Measurements from ENCODE around the gene PPP3CA. TPM values are rescaled to one million over a fixed set of nuclear protein-coding genes. Genes with fewer than 3 reads are reported as not detected.

The PPP3CA gene
- total RNA-seq, 4 donors from 2014 or later = 28.7 to 51.7 (median 39.0) TPM

GRCh38 chr4:101295691-101296090 lies 51.6 kb downstream of the PPP3CA start:
- H3K27me3 ChIP-seq = no peaks in the 10 kb centered on the region
- H3K36me3 ChIP-seq = no peaks in the 10 kb centered on the region
- H3K4me1 ChIP-seq = peaks cover 20% of the 10 kb centered on the region
- H3K27ac ChIP-seq = no peak overlapping the region
- H3K4me3 ChIP-seq = no peak overlapping the region
- TF ChIP-seq POLR2A (IDR thresholded peaks at IDR 0.05) (no peak), EP300 (IDR thresholded peaks at IDR 0.05) (no peak), POLR2AphosphoS5 (IDR thresholded peaks at IDR 0.05) (no peak)
- TF ChIP-seq, protein P1, sequence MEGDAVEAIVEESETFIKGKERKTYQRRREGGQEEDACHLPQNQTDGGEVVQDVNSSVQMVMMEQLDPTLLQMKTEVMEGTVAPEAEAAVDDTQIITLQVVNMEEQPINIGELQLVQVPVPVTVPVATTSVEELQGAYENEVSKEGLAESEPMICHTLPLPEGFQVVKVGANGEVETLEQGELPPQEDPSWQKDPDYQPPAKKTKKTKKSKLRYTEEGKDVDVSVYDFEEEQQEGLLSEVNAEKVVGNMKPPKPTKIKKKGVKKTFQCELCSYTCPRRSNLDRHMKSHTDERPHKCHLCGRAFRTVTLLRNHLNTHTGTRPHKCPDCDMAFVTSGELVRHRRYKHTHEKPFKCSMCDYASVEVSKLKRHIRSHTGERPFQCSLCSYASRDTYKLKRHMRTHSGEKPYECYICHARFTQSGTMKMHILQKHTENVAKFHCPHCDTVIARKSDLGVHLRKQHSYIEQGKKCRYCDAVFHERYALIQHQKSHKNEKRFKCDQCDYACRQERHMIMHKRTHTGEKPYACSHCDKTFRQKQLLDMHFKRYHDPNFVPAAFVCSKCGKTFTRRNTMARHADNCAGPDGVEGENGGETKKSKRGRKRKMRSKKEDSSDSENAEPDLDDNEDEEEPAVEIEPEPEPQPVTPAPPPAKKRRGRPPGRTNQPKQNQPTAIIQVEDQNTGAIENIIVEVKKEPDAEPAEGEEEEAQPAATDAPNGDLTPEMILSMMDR (IDR thresholded peaks at IDR 0.05) = no peak
- DNase-seq (ENCODE audit: low spot score in 2 of 2) = no peak
- H3K9me3 ChIP-seq = no peaks in the 10 kb centered on the region

DNA sequence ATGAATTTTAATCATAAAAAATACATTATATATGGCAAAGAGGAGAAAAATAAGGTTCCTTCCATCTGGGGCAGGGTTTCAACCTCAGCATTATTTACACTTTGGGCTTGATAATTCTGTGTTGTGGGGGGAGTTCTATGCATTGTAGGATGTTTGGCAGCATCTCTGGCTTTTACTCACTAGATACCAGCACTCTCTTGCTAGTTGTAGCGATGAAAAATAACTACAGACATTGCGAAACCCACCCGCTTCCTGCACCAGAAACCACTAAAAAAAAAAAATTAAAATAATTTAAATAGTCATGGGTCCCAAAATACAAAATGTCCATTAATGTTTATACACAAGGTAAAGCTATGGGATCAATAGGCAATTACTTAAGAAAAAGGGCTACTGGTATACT lies 52.7 kb downstream of the PPP3CA start:
- Histone ChIP-seq H3K36me3 (no peaks in the 10 kb centered on the region), H3K4me3 (no peak overlapping the region), H3K27me3 (no peaks in the 10 kb centered on the region), H3K4me1 (peaks cover 17% of the 10 kb centered on the region), H3K27ac (no peak overlapping the region), H3K9me3 (no peaks in the 10 kb centered on the region)
- WGBS = 83% methylated on average over 3 of the region's 3 CpGs
- DNase-seq (ENCODE audit: low spot score in 2 of 2) = no peak
- TF ChIP-seq POLR2AphosphoS5 (IDR thresholded peaks at IDR 0.05) = no peak

- TF ChIP-seq POLR2AphosphoS5 (IDR thresholded peaks at IDR 0.05) (no peak), POLR2A (IDR thresholded peaks at IDR 0.05) (no peak), EP300 (IDR thresholded peaks at IDR 0.05) (no peak)
- TF ChIP-seq, protein P1 (IDR thresholded peaks at IDR 0.05) = no peak
- WGBS = 89% methylated on average over 2 of the region's 2 CpGs
- no peak for DNase-seq (ENCODE audit: low spot score in 2 of 2)
- Histone ChIP-seq H3K4me3 (no peak overlapping the region), H3K27ac (no peak overlapping the region), H3K36me3 (no peaks in the 10 kb centered on the region), H3K4me1 (peaks cover 29% of the 10 kb centered on the region), H3K9me3 (no peaks in the 10 kb centered on the region), H3K27me3 (no peaks in the 10 kb centered on the region)
Measured at GRCh38 chr4:101292901-101293300, 54.4 kb downstream of the PPP3CA start.

DNA sequence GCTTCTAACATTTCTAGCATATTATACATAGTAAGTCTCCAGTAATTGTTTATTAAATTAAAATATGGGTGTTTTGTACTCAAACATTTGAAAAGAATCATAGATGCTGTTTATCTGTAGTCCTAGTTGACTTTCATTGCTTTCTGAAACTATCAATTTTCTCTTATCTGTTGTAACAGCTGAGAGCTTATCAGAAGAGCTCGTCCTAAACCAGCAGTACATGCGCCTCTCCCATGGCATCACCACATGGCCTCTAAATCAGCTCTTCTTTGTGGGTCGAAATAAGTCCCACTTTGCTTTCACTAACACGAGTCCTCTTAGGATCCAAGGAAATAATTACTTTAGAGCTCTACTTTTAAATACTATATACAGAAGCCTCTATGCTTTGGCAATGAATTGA lies 55.1 kb downstream of the PPP3CA start:
- 82% methylated on average over 4 of the region's 4 CpGs for WGBS
- Histone ChIP-seq H3K4me1 (peaks cover 36% of the 10 kb centered on the region), H3K36me3 (no peaks in the 10 kb centered on the region), H3K27ac (no peak overlapping the region), H3K4me3 (no peak overlapping the region), H3K27me3 (no peaks in the 10 kb centered on the region), H3K9me3 (no peaks in the 10 kb centered on the region)
- DNase-seq (ENCODE audit: low spot score in 2 of 2) = no peak
- TF ChIP-seq, protein P1 (IDR thresholded peaks at IDR 0.05) = no peak

- no peak for DNase-seq (ENCODE audit: low spot score in 2 of 2)
- WGBS = 52% methylated on average over 1 of the region's 1 CpG
- Histone ChIP-seq H3K27ac (no peak overlapping the region), H3K4me1 (peaks cover 45% of the 10 kb centered on the region), H3K9me3 (no peaks in the 10 kb centered on the region), H3K4me3 (no peak overlapping the region), H3K36me3 (no peaks in the 10 kb centered on the region), H3K27me3 (no peaks in the 10 kb centered on the region)
- TF ChIP-seq EP300 (IDR thresholded peaks at IDR 0.05) = no peak
- no peak for TF ChIP-seq POLR2AphosphoS5 (IDR thresholded peaks at IDR 0.05)
- TF ChIP-seq POLR2A (IDR thresholded peaks at IDR 0.05) = no peak
- TF ChIP-seq, protein P1 (IDR thresholded peaks at IDR 0.05) = no peak
Measured at GRCh38 chr4:101291198-101291597, 56.1 kb downstream of the PPP3CA start.

GRCh38 chr4:101290654-101291053 lies 56.7 kb downstream of the PPP3CA start:
- WGBS = 93% methylated on average over 3 of the region's 3 CpGs
- Histone ChIP-seq H3K27ac (no peak overlapping the region), H3K9me3 (no peaks in the 10 kb centered on the region), H3K36me3 (no peaks in the 10 kb centered on the region), H3K27me3 (no peaks in the 10 kb centered on the region), H3K4me1 (peaks cover 50% of the 10 kb centered on the region), H3K4me3 (no peak overlapping the region)
- no peak for DNase-seq (ENCODE audit: low spot score in 2 of 2)
- no peak for TF ChIP-seq POLR2A (IDR thresholded peaks at IDR 0.05)
- TF ChIP-seq EP300 (IDR thresholded peaks at IDR 0.05) = no peak
- no peak for TF ChIP-seq POLR2AphosphoS5 (IDR thresholded peaks at IDR 0.05)
- TF ChIP-seq, protein P1 (IDR thresholded peaks at IDR 0.05) = no peak
